KMS-11 (cell line): ENCODE data around the gene RALGDS.

Experiments
- H2AFZ ChIP-seq: fragments of 200-600 bp; sonication (generic); 2 replicates; pipeline ENCODE4 v1.6.1; 2016; ENCODE audit warnings: antibody characterized with exemption, mixed run types, low read depth
- H3K27ac ChIP-seq: fragments of 200-600 bp; sonication (generic); 2 replicates; pipeline ENCODE4 v1.6.1; 2016; ENCODE audit warnings: mild to moderate bottlenecking, mixed run types
- H3K27me3 ChIP-seq: fragments of 200-600 bp; sonication (generic); 2 replicates; pipeline ENCODE4 v1.6.1; 2017; ENCODE audit warnings: mild to moderate bottlenecking, low read depth, mixed run types, moderate library complexity; ENCODE audit not compliant: insufficient read depth
- H3K36me3 ChIP-seq: fragments of 200-600 bp; sonication (generic); 2 replicates; pipeline ENCODE4 v1.6.1; 2017; ENCODE audit warnings: mild to moderate bottlenecking, mixed run types; ENCODE audit not compliant: insufficient read depth
- H3K4me1 ChIP-seq: fragments of 200-600 bp; sonication (generic); 2 replicates; pipeline ENCODE4 v1.6.1; 2016; ENCODE audit warnings: mild to moderate bottlenecking, low read depth, mixed run types; ENCODE audit not compliant: poor library complexity, severe bottlenecking
- H3K4me2 ChIP-seq: fragments of 200-600 bp; sonication (generic); 2 replicates; pipeline ENCODE4 v1.7.0; 2016; ENCODE audit warnings: mild to moderate bottlenecking, mixed run types
- H3K4me3 ChIP-seq: fragments of 200-600 bp; sonication (generic); IDR thresholded peaks from 2 replicates; pipeline ENCODE4 v1.6.1; 2017; ENCODE audit warnings: low read depth, low read length, mixed read lengths; ENCODE audit not compliant: insufficient read depth
- H3K79me2 ChIP-seq: fragments of 200-600 bp; sonication (generic); 2 replicates; pipeline ENCODE4 v1.6.1; 2016; ENCODE audit warnings: low read depth, mixed run types; ENCODE audit not compliant: insufficient read depth
- H3K9ac ChIP-seq: fragments of 200-600 bp; sonication (generic); 2 replicates; pipeline ENCODE4 v1.6.1; 2016; ENCODE audit warnings: mild to moderate bottlenecking, mixed run types
- H4K20me1 ChIP-seq: fragments of 200-600 bp; sonication (generic); 2 replicates; pipeline ENCODE4 v1.6.1; 2016; ENCODE audit warnings: mild to moderate bottlenecking, mixed run types; ENCODE audit not compliant: insufficient read depth
- TF ChIP-seq, protein P1 (sequence below): fragments of 200-600 bp; sonication (generic); conservative IDR thresholded peaks from 2 replicates; pipeline ENCODE4 v1.6.1; 2017; ENCODE audit warnings: low read depth, mild to moderate bottlenecking, antibody characterized with exemption, low read length, moderate library complexity, mixed read lengths

RALGDS gene

DNA sequence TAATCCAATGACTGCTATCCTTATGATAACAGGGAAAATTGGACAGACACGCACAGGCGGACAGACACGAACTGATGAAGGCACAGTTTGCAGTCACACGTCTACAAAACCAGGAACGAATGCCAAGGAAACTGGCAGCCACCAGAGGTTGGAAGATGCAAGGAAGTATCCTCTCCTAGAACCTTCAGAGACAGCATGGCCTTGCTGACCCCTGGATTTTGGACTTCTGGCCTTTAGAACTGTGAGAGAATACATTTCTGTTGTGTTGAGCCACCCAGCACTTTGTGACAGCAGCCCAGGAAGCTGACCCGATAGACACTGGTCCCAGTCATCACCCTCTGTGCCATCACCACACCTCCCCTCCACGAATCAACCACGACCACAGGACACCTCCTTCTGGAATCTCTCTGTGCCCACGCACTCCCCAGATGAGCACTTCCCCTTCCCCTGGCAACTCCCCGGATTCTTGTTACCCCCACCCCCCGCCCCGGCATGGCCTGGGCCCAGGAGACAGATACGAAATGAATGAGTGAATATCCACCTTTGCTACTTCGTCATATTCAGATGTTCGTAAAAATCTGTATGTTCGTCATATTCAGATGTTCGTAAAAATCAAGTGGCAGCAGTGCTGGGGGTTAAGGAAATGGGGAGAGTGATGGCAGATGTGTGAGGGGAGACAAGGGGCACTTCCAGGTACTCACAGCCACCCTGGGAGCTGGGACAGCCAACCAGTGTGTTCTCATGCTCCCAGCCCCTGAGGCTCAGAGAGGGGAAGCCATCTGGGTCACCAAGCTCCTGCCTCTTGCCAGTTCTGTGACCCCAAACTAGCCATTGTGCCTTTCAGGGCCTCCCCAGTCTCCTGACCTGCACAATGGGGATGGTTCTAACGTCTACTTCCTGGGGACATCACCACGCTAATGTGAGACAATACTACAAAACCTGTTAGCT, 24.1 kb upstream of the RALGDS start:
- Histone ChIP-seq H2AFZ (no peak overlapping the region), H3K4me3 (no peak overlapping the region), H3K4me2 (peak overlapping the region; percentile 92; the same call in 1 of the 2 replicates), H3K27me3 (no peaks in the 10 kb centered on the region), H3K79me2 (peaks cover 37% of the 10 kb centered on the region), H4K20me1 (no peaks in the 10 kb centered on the region), H3K36me3 (no peaks in the 10 kb centered on the region), H3K4me1 (peaks cover 37% of the 10 kb centered on the region), H3K9ac (peak overlapping the region; percentile 32; the same call in 1 of the 2 replicates), H3K27ac (peak overlapping the region; percentile 71; the same call in 1 of the 2 replicates)
- TF ChIP-seq, protein P1, sequence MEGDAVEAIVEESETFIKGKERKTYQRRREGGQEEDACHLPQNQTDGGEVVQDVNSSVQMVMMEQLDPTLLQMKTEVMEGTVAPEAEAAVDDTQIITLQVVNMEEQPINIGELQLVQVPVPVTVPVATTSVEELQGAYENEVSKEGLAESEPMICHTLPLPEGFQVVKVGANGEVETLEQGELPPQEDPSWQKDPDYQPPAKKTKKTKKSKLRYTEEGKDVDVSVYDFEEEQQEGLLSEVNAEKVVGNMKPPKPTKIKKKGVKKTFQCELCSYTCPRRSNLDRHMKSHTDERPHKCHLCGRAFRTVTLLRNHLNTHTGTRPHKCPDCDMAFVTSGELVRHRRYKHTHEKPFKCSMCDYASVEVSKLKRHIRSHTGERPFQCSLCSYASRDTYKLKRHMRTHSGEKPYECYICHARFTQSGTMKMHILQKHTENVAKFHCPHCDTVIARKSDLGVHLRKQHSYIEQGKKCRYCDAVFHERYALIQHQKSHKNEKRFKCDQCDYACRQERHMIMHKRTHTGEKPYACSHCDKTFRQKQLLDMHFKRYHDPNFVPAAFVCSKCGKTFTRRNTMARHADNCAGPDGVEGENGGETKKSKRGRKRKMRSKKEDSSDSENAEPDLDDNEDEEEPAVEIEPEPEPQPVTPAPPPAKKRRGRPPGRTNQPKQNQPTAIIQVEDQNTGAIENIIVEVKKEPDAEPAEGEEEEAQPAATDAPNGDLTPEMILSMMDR = no peak

GRCh38 chr9:133144142-133144903, 23.3 kb upstream of the RALGDS start:
- peaks cover 30% of the 10 kb centered on the region for H3K4me1 ChIP-seq
- H3K27me3 ChIP-seq = no peaks in the 10 kb centered on the region
- peak overlapping the region; percentile 92 for H3K4me2 ChIP-seq
- H3K27ac ChIP-seq = peak overlapping the region; percentile 71
- H4K20me1 ChIP-seq = no peaks in the 10 kb centered on the region
- H3K36me3 ChIP-seq = no peaks in the 10 kb centered on the region
- H3K9ac ChIP-seq = peak overlapping the region; percentile 32; the same call in 1 of the 2 replicates
- H2AFZ ChIP-seq = no peak overlapping the region
- TF ChIP-seq, protein P1 = peak; percentile 95
- no peak overlapping the region for H3K4me3 ChIP-seq
- H3K79me2 ChIP-seq = peaks cover 37% of the 10 kb centered on the region

- Histone ChIP-seq H3K9ac (peak overlapping the region; percentile 32; the same call in 1 of the 2 replicates), H3K27me3 (no peaks in the 10 kb centered on the region), H4K20me1 (no peaks in the 10 kb centered on the region), H2AFZ (no peak overlapping the region), H3K4me3 (no peak overlapping the region), H3K27ac (peak overlapping the region; percentile 71), H3K4me2 (peak overlapping the region; percentile 92), H3K79me2 (peaks cover 37% of the 10 kb centered on the region), H3K4me1 (peaks cover 30% of the 10 kb centered on the region), H3K36me3 (no peaks in the 10 kb centered on the region)
- TF ChIP-seq, protein P1 = no peak
These were observed 22.6 kb upstream of the RALGDS start for GRCh38 chr9:133143639-133144141.

DNA sequence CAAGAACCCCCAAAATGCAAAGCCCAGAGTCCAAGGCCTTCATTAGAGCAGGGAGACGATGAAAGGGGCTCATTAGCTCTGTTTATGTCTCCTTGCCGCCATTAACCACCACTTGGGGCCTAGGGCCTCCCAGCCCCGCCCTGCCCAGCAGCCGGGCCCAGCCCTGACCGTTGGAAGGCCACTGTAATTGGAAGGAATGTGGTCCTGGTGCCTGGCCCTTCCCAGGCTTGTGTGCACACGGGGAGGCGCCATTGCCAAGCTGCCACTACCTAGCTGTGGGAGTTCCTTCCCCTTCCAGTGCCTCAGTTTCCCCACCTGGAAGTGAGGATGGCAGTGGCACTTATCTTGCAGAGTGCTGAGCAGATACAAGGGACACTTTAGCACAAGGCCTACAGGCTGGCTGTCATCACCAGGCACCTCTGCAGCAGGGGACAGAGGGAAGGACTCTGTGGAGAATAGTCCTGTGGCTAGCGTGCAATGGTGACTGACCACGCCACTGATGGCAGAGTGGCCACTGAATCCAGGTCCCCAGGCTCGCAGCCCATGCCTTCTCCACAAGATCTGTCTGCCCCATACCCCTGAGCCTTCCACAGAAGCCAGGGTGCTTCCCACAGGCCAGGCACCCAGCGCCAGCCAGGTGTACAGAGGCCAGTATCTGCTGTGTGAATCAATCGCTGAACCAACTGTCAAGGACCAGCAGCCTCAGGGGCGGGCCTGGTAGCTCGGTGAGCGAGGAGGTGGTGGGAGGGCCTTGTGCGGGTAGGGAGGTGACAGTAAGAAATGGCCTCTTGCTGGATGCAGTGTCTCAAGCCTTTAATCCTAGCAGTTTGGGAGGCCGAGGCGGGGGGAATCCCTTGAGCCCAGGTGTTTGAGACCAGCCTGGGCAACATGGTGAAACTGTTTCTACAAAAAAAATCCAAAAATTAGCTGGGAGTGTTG, 21.9 kb upstream of the RALGDS start:
- Histone ChIP-seq H3K4me2 (no peak overlapping the region), H3K4me3 (no peak overlapping the region), H4K20me1 (no peaks in the 10 kb centered on the region), H3K36me3 (no peaks in the 10 kb centered on the region), H3K27ac (no peak overlapping the region), H2AFZ (no peak overlapping the region), H3K4me1 (peaks cover 29% of the 10 kb centered on the region), H3K27me3 (no peaks in the 10 kb centered on the region), H3K79me2 (peaks cover 30% of the 10 kb centered on the region), H3K9ac (no peak overlapping the region)
- TF ChIP-seq, protein P1 = no peak
